DMS 273 treated with DMSO at 0.1 percent for 48 hours (cell line): Measurements from ENCODE around the gene HIBCH.
"Not testable (repeated sequence)": the region's sequence is repeated elsewhere in the genome, so short reads cannot be mapped to it uniquely, and the experiment has no call there.

Source experiments
- DNase-seq: peaks from one replicate; lab custom pipeline; 2025; lab: John Stamatoyannopoulos, UW

HIBCH gene

DNA sequence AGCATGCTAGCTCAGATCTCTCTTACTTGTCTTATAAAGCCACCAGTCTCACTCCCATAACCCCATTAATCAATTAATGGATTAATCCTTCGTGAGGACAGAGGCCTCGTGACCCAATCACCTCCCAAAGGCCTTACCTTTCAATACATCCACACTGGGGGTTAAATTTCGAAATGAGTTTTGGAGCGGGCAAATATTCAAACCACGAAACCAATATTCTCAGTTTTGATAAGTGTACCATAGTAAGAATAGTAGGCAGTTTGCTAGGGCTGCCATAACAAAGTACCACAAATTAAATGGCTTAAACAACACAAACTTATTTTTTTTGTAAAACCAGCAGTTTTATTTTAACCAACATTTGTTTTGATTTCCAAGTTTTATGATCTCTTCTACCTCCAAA lies 15.2 kb downstream of the HIBCH start:
- DNase-seq = no peak

DNA sequence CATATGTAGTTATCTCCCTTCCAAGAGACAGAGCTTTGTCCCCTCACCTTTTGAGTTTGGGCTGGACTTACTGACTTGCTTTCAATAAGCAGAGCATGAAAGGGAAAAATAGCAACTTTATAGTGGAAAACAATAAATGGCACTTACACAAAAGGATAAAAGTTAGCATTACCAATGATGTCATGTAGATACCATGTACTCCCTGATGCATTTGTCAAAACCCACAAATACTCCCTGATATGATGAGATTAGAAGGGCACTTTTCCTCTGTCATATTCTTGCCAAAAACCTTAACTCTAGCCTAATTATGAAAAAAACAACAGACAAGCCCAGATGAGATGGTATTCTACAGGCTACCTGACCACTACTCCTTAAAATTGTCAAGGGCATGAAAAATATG lies 16.0 kb downstream of the HIBCH start:
- no peak for DNase-seq

DNA sequence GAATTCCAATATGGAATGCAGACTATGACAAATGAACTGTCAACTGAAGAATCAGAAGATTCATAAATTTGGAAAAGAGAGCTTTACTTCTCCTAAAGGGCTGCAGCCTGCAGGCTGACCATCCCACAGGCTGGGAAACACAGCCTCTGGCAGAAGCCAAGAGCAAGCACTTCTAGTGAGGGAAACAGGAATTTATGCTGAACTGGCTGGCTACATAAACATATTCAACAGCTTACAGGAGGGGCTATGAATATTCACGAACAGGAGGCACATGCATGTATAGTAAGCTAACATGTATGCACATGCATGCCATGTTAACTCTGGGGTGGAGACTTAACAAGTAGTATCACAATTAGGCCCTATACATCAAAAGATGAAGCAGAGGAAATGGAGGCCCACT lies 17.6 kb downstream of the HIBCH start:
- no peak for DNase-seq

DNA sequence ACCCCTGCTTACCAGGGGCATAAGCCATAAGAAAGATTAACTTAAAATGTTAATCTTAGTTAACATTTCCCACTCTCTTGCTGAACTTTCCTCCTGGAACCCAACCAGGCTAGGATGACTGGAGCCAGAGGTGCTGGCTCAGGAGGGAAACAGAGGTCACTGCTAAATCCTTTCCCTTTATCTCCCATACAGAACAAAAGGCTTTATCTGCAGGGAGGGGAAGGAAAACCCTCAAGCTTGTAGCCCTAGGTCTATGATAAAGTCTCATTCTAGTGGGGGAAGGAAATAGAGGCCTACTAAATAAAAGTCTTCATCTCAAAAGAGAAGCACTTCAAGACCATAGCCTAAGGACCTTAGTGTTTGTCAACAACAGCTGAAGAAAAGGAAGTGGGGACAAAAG lies 18.6 kb downstream of the HIBCH start:
- no peak for DNase-seq

- not testable (repeated sequence) for DNase-seq
Measured at GRCh38 chr2:190297880-190298279, 21.7 kb downstream of the HIBCH start.

GRCh38 chr2:190283783-190284182 lies 35.8 kb downstream of the HIBCH start:
- no peak for DNase-seq

DNA sequence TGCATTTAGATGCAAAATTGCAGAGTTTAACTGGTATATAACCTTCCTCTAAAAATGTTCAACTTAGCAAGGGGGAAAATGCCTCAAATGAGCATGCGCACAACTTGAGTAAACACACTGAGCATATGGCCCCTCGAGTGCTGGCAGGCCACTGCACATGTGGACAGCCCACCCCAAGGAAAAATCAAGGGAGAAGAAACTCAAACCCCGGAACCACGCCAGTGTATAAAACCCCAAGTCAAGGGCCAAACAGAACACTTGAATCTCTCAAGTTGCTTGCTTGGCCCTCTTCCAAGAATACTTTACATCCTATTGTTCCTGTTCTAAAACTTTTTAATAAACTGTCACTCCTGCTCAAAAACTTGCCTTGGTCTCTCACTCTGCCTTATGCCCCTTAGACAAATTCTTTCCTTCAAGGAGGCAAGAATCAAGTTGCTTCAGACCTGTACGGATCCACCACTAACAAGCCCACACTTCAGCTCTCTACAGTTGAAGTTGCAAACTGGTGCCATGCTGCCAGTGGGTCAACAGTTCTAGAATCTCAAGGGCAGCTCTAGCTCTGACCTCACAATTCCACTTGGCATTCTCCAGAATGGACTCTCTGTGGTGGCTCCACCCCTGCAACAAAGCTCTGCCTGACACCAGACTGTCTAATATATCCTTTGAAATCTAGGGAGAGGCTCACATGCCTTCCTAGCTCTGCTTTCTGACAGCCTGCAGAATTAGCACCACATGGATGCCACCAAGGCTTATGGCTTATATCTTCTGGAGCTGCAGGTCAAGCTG lies 38.9 kb downstream of the HIBCH start:
- DNase-seq = no peak

- not testable (repeated sequence) for DNase-seq
Measured at GRCh38 chr2:190279256-190280134, 40.1 kb downstream of the HIBCH start.

GRCh38 chr2:190277234-190278112 lies 42.2 kb downstream of the HIBCH start:
- peak; percentile 14 for DNase-seq

GRCh38 chr2:190272457-190272842 lies 47.2 kb downstream of the HIBCH start:
- no peak for DNase-seq

DNA sequence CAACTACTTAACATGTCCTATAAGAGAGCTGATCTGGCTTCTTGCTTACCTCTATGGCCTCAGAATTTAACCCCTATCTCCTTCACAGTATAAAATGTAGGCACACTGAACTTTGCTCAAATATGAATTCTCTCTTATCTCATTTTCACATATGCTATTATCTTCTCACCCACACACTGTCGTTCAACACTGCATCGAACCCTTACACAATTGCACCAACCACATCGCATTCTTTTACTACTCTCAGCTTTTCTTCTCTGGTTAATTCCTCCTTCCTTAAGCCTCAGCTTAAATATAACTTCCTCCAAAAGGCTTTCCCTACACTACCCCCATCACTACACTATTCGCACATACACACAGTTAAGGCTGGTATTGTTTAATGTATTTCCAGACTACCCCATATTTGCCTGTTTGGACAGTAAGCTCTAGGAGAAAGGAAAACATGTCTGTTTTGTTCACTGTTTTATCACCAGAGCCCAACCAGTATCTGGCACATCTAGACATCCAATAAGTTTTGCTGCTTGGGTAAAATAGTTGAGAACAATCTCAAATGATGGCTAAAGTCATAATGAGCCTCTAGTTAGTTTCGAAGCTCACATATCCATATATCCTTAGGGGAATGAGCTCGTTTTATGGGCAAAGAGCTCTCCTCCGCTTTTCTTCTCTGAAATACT lies 47.7 kb downstream of the HIBCH start:
- no peak for DNase-seq

GRCh38 chr2:190270298-190270697 lies 49.3 kb downstream of the HIBCH start:
- no peak for DNase-seq

- not testable (repeated sequence) for DNase-seq
Measured at GRCh38 chr2:190269699-190270098, 49.9 kb downstream of the HIBCH start.

GRCh38 chr2:190267302-190267701 lies 52.3 kb downstream of the HIBCH start:
- no peak for DNase-seq

DNA sequence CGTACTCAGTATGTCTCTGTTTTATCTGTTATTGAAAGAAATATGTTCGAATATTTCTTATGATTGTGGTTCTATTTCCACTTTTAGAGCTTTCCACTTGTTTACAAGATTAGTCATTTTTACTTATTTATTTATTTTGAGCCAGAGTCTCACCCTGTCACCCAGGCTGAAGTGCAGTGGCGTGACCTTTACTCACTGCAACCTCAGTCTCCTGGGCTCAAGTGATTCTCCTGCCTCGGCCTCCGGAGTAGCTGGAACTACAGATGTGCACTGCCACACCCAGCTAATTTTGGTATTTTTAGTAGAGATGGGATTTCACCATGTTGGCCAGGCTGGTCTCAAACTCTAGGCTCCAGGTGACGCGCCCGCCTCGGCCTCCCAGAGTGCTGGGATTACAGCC lies 53.3 kb downstream of the HIBCH start:
- no peak for DNase-seq

GRCh38 chr2:190261851-190262250 lies 57.8 kb downstream of the HIBCH start:
- no peak for DNase-seq

DNA sequence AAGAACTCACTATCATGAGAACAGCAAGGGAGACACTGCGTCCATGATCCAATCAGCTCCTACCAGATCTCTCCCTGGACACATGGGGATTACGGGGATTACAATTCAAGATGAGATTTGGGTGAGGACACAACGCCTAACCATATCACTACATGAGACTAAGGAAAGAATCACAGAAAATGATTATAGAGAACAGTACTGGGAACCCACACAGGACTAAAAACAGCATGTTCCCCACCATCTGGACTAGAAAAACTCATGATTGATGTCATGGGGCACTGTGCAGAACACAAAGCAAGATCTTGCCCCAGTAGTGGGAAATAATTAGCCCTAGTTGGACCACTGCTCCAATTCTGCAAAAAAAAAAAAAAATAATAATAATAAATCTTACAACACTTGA lies 63.5 kb downstream of the HIBCH start:
- DNase-seq = no peak

DNA sequence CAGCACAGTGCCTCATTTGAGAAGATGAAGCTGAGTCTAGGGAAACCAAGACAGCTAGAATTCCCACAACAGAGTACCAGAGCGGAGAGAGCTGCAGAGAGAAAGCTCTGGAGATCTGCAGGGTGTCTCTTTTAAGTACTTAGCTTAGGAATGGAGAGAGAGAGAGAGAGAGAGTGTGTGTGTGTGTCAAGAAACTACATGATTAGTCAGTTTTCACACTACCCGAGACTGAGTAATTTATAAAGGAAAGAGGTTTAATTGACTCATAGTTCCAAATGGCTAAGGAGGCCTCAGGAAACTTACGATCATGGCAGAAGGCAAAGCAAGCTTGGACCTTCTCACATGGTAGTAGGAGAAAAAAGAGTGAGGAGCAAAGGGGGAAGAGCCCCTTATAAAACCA lies 64.0 kb downstream of the HIBCH start:
- no peak for DNase-seq

GRCh38 chr2:190254063-190254850 lies 65.4 kb downstream of the HIBCH start:
- DNase-seq = no peak

GRCh38 chr2:190250421-190250820 lies 69.2 kb downstream of the HIBCH start:
- no peak for DNase-seq

- DNase-seq = no peak
Measured at GRCh38 chr2:190235551-190236075, 84.0 kb downstream of the HIBCH start.
